Measurements from ENCODE around the gene RAI1. TPM values are rescaled to one million over a fixed set of nuclear protein-coding genes. Genes with fewer than 3 reads are reported as not detected.
A peak's percentile ranks its signal among the peaks of the same experiment; 100 is the strongest.

Gene RAI1
- total and polyA plus RNA-seq, 2 of the 13 experiments (the other 11 are each of a cell fraction or from before 2014, with no cell fraction given), result 3.4 to 5.2 TPM

GRCh38 chr17:17666111-17666714 lies 15.0 kb upstream of the RAI1 start:
- Histone ChIP-seq H3K36me3 (replicated peaks in 1 of 2; ENCODE audit: control insufficient read depth in 1 of 2, insufficient read depth in 2 of 2, low read length in 2 of 2) (no peaks in the 10 kb centered on the region), H3K9me3 (ENCODE audit: low read length) (no peaks in the 10 kb centered on the region), H3K4me3 (replicated peaks in 1 of 3; ENCODE audit: insufficient read depth in 1 of 3, low read depth in 2 of 3, low read length in 3 of 3) (peak overlapping the region in 2 of 3 experiments; percentile 6 to 54; a peak in 3 of 6 replicates), H3K9ac (ENCODE audit: insufficient read depth, low read depth, low read length) (no peak overlapping the region), H3K27ac (ENCODE audit: extremely low read length, insufficient read depth, low read length) (no peak overlapping the region), H3K79me2 (ENCODE audit: insufficient read depth, low read length) (no peaks in the 10 kb centered on the region), H3K27me3 (ENCODE audit: control insufficient read depth in 1 of 2, insufficient read depth in 2 of 2, low read length in 2 of 2) (peaks cover 0 to 10% of the 10 kb centered on the region in 2 experiments; a peak in 2 of 5 replicates), H4K20me1 (ENCODE audit: insufficient read depth, low read length) (no peaks in the 10 kb centered on the region), H3K4me1 (ENCODE audit: insufficient read depth, low read length) (peaks cover 93% of the 10 kb centered on the region), H3K4me2 (ENCODE audit: low read depth, low read length) (peak overlapping the region; percentile 73), H2AFZ (ENCODE audit: low read length) (no peak overlapping the region)
- 0% methylated on average over 8 of the region's 13 CpGs for WGBS (ENCODE audit: low lambda C conversion rate)
- ATAC-seq (peak; percentile 58), DNase-seq (ENCODE audit: low spot score) (peak; percentile 56), FAIRE-seq (no peak)
- CTCF ChIA-PET (ENCODE audit: low intra/inter-chr PET ratio, low total read pairs), result no interaction called here
- intact Hi-C loops (cut with micrococcal nuclease; ENCODE audit: unreplicated experiment) (loop anchor here (10.0 kb wide), 1 partner anchor 59 kb away; no protein-coding TSS in a partner anchor), in situ Hi-C loops (cut with HindIII; ENCODE audit: extremely low pct_ligation_motif_present, low pct_unique_long_range_greater_than_20kb) (no loop called here)
- POLR2A ChIA-PET, result interaction anchor here (0.8 kb wide), 1 partner anchor 18 kb away, joined by 3 read pairs; no protein-coding TSS in a partner anchor
- no TSS peak for BruUV-seq (replicated peaks)
- no peak for TF ChIP-seq MAFK (conservative IDR thresholded peaks at IDR 0.05 in 1 of 2, IDR thresholded peaks at IDR 0.05 in 1 of 2; ENCODE audit: low read length in 2 of 2)
- no peak for TF ChIP-seq ZNF678 (CRISPR knock-in tag; IDR thresholded peaks at IDR 0.05)
- TF ChIP-seq ZNF205 (CRISPR knock-in tag; IDR thresholded peaks at IDR 0.05), result no peak
- no peak for TF ChIP-seq ZNF709 (CRISPR knock-in tag; IDR thresholded peaks at IDR 0.05)
- no peak for TF ChIP-seq FOXA3 (CRISPR knock-in tag; IDR thresholded peaks at IDR 0.05)
- TF ChIP-seq NONO (IDR thresholded peaks at IDR 0.05), result no peak
- TF ChIP-seq NONO (CRISPR knock-in tag; conservative IDR thresholded peaks at IDR 0.05), result no peak
- no peak for TF ChIP-seq CREB1 (IDR thresholded peaks at IDR 0.05)
- TF ChIP-seq CREB1 (CRISPR knock-in tag; IDR thresholded peaks at IDR 0.05), result no peak
- no peak for TF ChIP-seq JARID2 (CRISPR knock-in tag; IDR thresholded peaks at IDR 0.05; ENCODE audit: insufficient replicate concordance)
- TF ChIP-seq JUND (CRISPR knock-in tag; IDR thresholded peaks at IDR 0.05), result no peak
- TF ChIP-seq ZNF430 (CRISPR knock-in tag; IDR thresholded peaks at IDR 0.05), result no peak
- TF ChIP-seq HDAC2 (CRISPR knock-in tag; IDR thresholded peaks at IDR 0.05), result no peak
- TF ChIP-seq SP1 (IDR thresholded peaks at IDR 0.05), result no peak
- no peak for TF ChIP-seq SP1 (CRISPR knock-in tag; IDR thresholded peaks at IDR 0.05)
- no peak for TF ChIP-seq DZIP1 (CRISPR knock-in tag; IDR thresholded peaks at IDR 0.05)
- no peak for TF ChIP-seq TFDP1 (CRISPR knock-in tag; IDR thresholded peaks at IDR 0.05; ENCODE audit: borderline replicate concordance)
- no peak for TF ChIP-seq ZFP82 (CRISPR knock-in tag; IDR thresholded peaks at IDR 0.05; ENCODE audit: borderline replicate concordance)
- TF ChIP-seq TBL1XR1 (IDR thresholded peaks at IDR 0.05; ENCODE audit: borderline replicate concordance, low read length, partially characterized antibody), result no peak
- TF ChIP-seq ZNF180 (CRISPR knock-in tag; IDR thresholded peaks at IDR 0.05; ENCODE audit: borderline replicate concordance, low read depth), result no peak
- no peak for TF ChIP-seq NFIC (IDR thresholded peaks at IDR 0.05; ENCODE audit: low read length)
- TF ChIP-seq, protein P1, sequence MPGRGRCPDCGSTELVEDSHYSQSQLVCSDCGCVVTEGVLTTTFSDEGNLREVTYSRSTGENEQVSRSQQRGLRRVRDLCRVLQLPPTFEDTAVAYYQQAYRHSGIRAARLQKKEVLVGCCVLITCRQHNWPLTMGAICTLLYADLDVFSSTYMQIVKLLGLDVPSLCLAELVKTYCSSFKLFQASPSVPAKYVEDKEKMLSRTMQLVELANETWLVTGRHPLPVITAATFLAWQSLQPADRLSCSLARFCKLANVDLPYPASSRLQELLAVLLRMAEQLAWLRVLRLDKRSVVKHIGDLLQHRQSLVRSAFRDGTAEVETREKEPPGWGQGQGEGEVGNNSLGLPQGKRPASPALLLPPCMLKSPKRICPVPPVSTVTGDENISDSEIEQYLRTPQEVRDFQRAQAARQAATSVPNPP (CRISPR knock-in tag; IDR thresholded peaks at IDR 0.05), result no peak
- peak; percentile 49; the same call in 1 of the 2 replicates for TF ChIP-seq ZNF598 (CRISPR knock-in tag; IDR thresholded peaks at IDR 0.05; ENCODE audit: borderline replicate concordance)

Data from HepG2 (cell line).